NK-92 (cell line): ENCODE data around the gene FYCO1.

Experiments
- DNase-seq: peaks from one replicate; lab custom pipeline; 2025; ENCODE audit not compliant: unreplicated experiment; lab: John Stamatoyannopoulos, UW

The FYCO1 gene

DNA sequence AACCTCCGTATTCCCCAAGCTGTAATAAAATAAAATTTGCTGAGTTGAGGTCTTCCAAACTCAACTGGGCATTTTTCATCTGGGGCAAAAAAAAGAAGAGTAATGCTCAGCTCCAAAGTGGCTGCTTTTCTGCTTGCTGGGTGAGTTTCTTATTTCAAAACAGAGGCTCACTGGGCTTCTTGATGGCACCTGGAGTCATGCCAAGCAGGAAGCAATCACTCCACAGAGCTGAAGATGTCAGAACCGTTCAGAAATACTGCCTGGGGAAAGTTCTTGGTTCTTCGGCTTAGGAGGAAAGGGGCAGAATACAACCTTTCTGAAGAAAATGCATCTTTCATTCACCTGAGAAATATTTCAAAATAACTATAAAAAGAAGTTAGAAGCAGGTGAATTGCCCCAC, 105.2 kb downstream of the FYCO1 start:
- DNase-seq: no peak

DNA sequence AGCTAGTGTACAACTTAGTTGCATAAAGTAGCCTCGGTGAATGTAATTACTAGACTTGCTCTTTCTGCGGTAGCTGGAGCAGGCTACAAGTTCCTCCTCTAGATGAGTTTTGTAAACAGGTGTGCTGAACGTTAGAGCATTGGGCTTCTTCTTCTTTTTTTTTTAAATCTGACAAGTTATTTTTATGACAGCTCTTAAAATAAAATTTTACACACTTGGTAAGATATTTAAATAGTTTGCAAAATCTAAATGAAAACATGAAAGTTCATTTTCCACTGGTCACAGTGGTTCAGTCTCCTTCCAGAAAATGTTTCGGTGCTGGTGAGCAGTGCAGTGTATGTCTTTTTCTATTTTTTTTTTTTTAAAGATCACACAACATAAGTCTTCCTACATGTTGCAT, 106.3 kb downstream of the FYCO1 start:
- DNase-seq: no peak

DNA sequence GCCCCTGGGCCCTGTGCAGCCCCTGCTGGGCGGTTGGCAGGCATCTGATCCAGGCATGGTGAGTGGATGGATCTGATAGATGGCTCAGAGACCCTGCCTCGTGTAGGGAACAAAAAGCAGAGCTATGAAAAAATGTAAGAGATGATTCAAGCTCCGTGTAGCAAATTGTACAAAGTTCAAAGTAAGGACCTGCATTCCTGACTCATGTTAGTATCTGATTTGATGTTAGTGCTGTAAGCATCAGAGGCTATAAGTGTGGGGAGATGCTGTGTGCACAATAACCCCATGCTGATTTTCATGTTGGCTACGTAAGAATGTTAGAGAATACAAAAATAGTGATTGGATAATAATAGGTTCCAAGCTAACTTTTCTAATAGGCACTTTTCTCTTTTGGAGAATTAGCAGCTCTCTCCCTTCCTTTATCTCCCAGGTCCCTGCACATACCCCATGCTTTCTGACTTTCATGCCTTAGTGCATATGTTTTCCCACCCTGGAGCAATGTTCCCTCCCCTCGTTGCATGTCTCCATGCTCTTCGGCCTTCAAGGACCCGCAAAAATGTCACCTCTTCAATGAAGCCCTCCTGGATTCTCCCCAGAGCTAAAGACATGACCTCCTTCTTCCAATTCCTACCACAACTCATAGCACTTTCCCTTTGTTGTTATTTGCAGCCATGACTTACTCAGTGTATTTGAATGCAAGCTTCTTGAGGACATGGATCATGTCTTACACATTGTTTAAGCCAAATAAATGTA, 107.7 kb downstream of the FYCO1 start:
- no peak for DNase-seq

DNA sequence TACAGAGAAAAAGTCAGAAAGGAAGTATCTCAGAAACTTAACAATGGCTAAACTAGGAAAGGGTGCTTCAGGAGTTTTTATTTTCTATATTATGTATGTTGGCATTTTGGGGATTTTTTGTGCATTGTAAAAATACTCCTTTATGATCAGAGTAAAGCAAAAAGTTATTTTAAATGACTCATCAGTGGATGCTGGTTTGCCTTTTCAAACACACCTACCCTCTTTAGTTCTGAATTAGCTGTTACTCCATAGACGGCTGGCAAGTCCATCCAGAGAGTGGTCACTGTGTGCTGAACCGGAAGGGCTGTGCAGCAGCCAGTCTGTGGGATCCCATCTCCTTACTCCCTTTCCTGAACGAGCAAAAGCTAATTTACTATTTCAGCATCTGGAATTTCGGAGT, 108.3 kb downstream of the FYCO1 start:
- DNase-seq: no peak

DNA sequence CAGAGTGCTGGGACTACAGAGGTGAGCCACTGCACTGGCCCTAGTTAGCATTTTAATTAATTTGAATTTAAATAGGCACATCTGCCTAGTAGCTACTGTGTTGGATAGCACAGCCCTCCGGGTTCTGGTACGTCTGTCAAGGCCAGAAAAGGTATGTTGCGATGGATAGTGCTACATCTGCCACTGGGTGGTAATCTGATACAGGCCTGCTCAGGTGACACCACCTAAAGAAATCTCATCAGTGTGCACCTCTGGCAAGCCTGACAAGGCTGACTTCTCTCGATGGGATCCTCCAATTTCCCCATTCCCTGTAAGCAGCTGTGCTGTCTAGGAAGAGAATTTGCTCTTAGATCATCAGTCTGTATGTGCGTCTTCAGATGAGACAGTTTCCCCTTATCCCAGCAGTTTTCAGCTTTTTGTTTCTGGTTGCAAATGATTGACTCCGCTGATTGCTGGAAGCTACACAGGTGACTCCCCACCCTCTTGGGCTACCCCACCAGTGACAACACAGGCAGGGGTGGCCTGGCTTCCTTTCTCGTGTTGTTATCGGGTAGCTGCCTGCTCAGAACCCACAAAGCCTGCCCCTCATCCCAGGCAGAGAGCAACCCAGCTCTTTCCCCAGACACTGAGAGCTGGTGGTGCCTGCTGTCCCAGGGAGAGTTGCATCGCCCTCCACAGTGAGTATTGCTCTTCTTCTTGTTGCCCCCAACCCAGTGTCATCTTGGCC, 109.5 kb downstream of the FYCO1 start, which contains the start of gene CCR9:
CCR9 (plus strand) TSS at position 565 of the 727 bp plus-strand sequence. CDS start 8,391 bp downstream, outside the sequence.
- no peak for DNase-seq

DNA sequence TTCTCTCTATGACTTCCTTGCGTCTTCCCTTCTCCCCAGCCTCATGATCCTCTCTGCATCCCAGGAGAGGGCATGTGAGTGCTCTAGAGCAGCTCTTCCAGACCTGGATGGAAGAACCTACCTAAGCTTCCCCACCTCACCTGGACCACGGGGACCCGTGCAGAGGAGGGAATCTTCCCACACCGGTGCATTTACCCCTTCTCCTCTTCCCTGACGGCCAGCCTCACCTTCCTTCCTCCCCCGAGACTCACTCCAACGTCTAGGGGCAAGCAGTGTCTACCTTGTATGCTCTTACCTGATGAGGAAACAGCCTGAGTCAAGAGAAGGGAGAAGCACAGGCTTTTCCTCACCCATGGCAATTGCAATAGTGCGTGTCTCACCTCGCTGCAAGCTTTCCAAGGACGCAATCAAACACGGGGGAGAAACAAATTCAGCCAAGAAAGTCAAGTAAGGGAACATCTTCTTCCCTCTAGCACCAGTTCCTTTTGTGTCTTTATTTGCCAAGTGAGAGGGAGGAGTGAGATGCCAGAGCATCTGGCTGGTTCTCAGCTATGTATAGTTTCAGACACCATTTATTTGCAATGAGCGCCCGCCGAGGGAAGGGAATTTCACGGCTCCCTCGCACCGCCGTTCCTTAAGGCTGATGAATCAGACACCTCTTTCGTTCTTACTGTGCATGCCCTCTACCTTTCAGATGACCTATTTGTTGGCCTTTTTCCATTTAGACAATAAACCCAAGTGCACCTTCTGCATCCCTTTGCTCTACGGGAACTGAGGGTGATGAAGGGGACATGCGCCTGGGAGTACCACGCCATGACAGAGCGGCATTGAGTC, 111.0 kb downstream of the FYCO1 start:
- no peak for DNase-seq

DNA sequence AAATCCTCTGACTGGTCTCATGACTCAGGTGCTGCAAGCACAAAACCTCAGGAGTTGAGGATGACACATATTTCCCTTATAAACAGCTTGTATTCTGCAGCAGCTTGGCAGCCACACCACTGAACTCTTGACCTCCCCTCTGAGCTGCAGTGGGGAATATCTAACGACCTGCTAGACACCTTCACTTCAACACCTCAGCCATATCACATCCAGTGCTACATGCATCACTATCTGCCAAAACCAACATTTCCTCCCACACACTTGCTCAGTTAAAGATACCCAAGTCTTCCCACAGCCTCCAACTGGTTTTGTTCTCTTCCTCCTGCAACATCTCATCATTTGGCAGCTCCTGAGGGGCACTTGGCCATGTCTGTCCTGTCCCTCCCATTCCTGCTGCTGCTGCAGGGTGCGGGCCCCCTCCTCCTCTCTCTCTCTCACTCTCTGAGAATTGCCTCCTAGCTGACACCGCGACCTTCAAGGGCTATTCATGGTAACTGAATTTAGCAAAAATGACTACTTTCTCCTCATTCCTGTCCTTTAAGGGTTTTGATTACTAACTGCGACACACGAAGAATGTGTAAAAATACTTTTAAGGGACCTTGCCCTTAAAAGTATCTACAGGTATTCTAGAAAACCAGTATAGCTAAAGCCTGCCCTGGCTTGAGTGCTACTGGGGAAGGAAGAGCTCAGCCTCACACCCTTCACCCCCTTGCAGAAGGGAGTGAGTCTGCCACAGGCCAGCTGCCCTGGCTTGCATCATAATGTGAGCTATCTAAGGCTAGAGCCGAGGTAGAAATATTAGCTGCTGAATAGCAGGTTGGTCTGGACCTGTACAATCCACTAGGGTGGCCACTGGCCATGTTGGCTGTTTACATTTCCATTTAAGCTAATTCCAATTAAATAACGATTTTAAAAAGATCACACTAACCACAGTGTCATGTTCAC, 114.3 kb downstream of the FYCO1 start:
- no peak for DNase-seq

DNA sequence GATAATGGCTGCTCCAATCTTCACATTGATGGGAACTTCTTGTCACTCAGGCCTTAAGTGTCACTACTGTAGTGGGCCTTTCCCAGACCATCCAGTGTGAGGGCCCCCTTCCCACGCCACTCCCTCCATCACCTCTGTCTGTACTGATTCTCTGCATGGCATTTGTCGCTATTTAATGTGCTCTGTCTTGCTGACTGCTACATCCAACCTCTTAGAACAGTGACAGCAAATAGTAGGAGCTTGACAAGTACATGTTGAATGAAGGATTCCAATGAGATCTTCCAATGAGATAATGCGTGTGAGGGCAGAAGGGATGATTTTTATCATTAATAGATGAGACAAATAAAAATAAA, 114.9 kb downstream of the FYCO1 start:
- DNase-seq: no peak

DNA sequence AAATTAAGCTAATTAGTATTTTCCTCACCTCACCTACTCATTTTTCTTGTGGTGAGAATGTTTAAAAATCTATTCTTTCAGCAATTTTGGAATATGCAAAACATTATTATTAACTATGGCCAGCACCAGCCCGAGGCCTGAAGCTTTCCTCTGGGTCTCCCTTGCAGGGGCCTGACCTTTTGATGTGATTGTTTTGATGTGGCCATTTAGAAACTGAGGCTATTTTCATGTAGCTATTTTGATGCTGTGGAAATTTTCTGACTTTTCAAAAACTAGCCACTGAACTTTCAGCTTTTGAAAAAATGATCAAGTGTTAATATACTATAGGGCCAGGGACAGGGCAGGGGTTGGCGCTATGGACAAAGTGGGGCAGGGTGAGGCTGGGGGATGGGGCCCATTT, 117.5 kb downstream of the FYCO1 start:
- no peak for DNase-seq

DNA sequence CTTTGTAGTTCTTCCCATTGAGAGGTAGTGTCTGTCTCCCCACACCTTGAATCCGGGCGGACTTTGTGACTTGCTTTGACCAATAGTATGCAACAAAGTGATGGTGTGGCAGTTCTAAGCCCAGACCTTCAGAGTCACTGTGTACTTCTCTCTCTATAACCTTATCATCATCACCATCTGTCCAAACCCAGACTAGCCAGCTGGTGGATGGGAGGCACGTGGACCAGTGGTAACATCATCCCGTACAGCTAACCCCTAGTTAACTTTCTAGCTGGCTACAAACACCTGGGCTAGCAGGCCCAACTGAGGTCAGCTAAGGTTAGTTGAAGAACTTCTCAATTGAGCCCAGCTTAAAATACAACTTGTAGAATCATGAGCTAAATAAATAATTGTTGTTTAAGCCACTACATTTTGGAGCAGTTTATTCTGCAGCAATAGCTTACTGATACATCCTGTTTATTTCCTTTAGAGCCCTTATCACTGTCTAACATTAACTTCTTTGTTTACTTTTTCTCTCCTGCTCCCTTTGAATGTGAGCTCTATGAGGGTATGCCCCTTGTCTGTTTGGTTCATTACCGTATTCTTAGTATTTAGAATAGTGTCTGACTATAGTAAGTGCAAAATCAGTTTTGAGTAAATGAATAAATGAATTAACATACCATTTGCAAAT, 120.8 kb downstream of the FYCO1 start:
- DNase-seq: no peak

DNA sequence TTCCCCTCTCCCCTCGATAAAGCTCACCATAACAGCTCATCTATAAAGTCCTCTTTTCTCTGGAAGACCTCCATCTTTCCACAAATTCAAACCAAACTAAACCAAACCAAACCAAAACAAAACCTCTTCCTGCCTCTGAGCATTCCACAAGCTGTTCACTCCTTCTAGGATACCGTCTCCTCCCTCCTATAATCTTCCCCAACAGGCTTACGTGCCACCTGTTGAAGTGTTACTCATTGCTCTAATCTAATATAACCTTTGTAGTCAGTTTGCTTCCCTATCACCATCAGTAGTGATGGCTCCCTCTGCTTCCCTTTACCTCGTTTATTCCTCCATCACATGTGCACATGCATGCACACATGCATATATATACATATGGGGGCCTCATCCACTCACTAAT, 122.0 kb downstream of the FYCO1 start:
- DNase-seq: no peak

DNA sequence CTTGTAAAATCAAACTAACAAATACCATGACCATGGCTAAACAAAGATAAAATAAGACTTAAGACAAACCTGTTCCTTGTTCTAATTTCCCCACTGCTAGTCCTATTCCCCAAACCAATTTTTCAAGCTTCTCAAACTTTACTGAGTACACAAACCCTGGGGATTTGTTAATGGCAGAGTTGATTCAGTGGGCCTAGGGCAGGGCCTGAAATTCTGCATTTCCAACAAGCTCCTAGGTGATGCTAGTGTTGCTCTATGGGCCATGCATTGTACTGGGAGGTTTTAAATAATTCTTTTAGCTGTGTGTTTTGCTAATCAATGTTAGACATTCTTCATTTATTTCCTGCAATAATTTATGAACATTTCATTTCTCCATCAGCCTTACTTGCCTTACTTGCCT, 122.6 kb downstream of the FYCO1 start:
- no peak for DNase-seq

DNA sequence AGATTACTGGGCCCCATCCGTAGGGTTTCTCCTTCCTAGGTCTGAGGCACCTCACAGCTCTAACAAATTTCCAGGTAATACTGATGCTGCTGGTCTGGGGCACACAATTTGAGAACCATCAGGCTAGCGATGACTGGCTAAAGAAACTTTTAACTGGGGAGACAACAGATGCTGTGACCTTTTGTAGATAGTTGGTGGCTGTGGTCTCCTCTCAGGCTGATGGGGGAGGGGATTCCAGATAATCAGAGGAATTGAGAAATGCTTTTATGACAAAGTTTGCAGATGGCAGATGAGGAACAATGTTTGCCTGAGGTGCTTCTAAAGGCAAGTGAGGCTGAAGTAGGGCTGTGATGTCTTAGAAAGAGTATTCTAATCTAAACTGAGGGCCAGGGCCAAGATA, 123.1 kb downstream of the FYCO1 start:
- DNase-seq: no peak

DNA sequence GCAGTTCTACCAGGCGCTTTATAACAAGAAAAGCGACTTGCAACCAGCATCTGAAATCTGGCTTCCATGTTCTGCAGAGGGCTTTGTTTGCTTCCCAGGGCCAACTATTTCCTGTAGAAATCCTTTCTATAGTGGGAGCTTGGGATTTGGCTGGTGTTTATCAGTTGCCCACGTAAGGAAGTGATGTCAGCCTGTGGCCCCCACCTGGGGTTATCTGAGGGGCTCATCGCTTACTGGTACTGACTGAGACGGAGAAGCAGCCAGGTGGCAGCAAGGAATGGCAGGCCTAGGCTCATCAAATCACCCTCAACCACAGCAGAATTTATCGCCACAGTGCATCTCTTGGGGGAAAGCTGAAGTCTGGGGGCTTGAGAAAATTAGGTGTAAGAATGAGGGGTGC, 123.8 kb downstream of the FYCO1 start:
- DNase-seq: no peak

DNA sequence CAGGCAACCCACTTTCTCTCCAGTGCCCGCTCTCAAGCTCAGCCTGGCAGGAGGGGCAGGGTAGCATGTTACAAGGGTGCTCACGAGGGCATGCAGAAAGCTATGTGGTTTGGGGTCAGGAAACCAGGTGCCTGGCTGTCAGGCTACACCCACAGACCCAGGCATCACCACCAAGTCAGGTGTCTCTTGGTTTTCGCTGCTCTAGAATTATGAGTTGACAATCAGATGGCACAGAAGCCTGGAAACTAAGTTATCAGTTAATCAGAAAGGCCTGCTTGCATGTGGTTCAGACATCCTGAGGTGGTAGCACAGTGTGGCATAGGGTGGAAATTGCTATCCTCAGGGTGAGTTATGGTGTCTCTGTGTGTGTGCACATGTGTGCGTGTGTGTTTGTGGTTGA, 125.5 kb downstream of the FYCO1 start:
- DNase-seq: no peak

DNA sequence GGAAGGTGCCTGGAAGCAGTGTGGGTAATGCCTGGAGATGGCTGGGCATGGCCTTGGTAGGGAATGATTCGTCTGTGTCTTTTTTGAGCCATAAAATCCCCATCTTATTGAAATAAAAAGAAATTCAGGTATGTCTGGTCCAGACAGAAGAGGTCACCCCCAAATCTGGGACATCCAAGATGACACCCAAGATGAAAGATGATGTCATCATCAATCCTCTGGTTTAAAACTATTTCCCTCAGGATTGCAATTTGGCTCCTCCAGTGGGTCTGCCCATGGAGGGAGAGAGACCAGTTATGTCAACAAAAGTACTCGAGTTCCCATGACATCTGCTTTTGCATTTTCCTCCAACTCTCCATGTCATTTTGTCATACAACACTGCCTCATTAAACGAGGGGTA, 126.0 kb downstream of the FYCO1 start:
- no peak for DNase-seq

DNA sequence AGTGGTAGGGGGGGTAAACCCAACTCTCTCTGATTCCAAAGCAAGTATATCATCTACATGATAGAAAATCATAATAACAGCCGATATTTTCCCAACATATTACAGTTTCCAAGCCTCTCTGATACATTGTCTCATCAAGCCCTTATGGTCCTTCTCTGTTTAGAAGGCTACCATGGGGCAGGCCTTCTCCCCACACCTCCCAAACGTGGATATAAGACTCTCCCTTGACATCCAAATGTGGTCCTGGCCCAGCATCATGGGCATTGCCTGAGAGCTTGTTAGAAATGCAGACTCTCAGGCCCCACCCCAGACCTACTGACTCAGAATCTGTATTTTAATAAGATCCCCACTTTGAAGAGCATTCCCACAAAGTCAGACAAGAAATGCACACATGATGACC, 127.0 kb downstream of the FYCO1 start:
- no peak for DNase-seq

DNA sequence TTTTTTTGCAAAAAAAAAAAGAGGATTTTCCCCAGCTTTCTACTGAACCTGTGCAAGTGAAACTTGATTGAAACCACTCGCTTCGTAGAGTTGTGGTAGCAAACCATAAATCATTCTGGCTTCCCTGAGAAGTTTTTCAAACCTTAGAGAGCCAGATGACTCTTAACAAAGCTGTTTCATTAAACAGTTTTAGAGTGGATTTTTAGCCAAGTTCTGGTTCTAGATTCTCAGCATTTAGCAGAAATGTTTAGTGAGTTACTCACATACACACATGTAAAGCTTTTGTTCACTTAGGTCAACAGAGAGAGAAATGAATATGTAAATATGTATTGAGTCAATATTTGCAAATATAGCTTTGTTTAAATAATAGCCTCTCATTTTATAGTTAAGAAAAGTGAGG, 127.4 kb downstream of the FYCO1 start:
- DNase-seq: no peak
